LNCaP clone FGC (cell line): ENCODE results near the gene KIF26A.

ENCODE experiments used
- DNase-seq: peaks from one replicate; pipeline ENCODE4 v3.0.0-alpha.2; 2011; ENCODE audit warnings: low read depth
- H3K4me3 ChIP-seq: 2 replicates; pipeline ENCODE4 v1.5.1; 2011; ENCODE audit warnings: mild to moderate bottlenecking, low read depth, low read length, control low read depth
- TF ChIP-seq, protein P1 (sequence below): IDR thresholded peaks from 2 replicates; pipeline ENCODE4 v1.5.1; 2012; ENCODE audit warnings: mild to moderate bottlenecking; ENCODE audit not compliant: control insufficient read depth, insufficient read depth; ENCODE audit errors: extremely low read depth

The KIF26A gene

GRCh38 chr14:104217486-104218360 is 79.3 kb downstream of the KIF26A start:
- no peak for DNase-seq
- TF ChIP-seq, protein P1, sequence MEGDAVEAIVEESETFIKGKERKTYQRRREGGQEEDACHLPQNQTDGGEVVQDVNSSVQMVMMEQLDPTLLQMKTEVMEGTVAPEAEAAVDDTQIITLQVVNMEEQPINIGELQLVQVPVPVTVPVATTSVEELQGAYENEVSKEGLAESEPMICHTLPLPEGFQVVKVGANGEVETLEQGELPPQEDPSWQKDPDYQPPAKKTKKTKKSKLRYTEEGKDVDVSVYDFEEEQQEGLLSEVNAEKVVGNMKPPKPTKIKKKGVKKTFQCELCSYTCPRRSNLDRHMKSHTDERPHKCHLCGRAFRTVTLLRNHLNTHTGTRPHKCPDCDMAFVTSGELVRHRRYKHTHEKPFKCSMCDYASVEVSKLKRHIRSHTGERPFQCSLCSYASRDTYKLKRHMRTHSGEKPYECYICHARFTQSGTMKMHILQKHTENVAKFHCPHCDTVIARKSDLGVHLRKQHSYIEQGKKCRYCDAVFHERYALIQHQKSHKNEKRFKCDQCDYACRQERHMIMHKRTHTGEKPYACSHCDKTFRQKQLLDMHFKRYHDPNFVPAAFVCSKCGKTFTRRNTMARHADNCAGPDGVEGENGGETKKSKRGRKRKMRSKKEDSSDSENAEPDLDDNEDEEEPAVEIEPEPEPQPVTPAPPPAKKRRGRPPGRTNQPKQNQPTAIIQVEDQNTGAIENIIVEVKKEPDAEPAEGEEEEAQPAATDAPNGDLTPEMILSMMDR: no peak
- H3K4me3 ChIP-seq: no peak overlapping the region

DNA sequence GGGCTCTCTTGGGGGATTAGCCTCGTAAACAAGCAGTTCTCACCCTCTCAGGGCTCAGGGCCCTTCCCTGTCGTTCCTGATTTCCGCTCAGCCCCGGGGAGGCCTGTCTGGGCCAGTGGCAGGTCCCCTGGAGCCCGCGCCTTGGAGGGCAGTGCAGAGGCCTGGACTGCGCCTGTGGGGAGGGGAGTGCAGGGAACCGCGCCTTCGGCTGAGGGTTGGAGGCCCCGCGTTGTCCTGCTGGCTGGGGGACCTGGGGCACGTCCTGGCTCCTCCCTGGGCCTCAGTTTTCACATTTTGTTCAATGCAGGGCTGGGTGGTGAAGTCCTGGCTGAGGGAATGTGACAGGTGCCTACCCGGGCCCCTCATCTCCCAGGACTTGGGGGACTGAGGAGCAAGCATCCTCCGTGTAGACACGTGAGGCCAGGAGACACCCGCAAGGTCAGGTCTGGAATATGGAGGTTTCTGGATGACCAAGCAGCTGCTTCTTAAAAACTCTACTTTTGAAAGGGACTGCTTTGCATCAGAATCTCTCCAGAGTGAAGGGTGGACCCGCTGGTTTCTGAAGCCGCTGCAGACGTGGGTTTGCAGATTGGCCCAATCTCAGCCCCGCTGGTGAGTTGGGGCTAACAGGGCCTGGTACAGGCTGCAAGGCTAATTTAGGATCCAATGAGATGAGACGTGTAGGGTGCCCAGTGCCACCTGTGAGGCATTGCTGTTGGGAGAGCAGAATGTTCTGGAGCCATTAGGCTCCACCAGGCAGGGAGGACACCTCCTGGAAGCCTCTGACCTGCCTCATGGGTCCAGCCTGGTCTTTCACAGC is 80.2 kb downstream of the KIF26A start:
- DNase-seq: no peak
- TF ChIP-seq, protein P1: no peak
- H3K4me3 ChIP-seq: no peak overlapping the region

DNA sequence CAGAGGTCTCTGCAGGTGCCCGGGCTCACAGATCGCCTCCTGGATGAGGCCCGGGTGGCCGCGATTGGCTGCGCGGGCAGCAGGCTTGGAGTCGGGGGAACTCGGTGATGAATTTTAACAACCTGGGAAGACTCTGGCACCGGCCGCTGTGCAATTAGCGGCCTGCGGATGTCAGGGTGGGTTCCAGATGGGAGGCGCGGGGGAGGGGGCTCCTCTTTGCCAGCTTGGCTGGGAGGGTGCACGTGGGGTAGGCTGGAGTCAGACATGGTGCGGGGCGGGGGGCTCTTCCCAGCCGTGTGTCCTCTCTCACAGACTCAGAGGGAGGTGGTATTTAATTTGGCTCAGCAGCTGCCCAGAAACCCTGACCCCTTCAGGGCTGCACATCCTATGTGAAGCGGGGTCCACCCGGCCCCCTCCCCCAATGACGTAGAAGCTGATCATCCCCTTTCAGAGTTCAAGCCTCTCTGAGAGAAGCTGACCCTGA is 81.4 kb downstream of the KIF26A start:
- H3K4me3 ChIP-seq: no peak overlapping the region
- TF ChIP-seq, protein P1: no peak
- no peak for DNase-seq

- DNase-seq: no peak
- TF ChIP-seq, protein P1: no peak
- H3K4me3 ChIP-seq: no peak overlapping the region
These were observed 82.1 kb downstream of the KIF26A start for GRCh38 chr14:104220215-104221070.

- no peak for DNase-seq
- TF ChIP-seq, protein P1: no peak
- no peak overlapping the region for H3K4me3 ChIP-seq
These were observed 82.8 kb downstream of the KIF26A start for GRCh38 chr14:104221071-104221625.
